ENCODE measurements around the gene CRYBA4.
A peak's percentile ranks its signal among the peaks of the same experiment; 100 is the strongest.

GRCh38 chr22:26642465-26643417 is 21.0 kb downstream of the CRYBA4 start:
- TF ChIP-seq YY1 (IDR thresholded peaks at IDR 0.05), result no peak
- no peak for TF ChIP-seq SP1 (IDR thresholded peaks at IDR 0.05)
- TF ChIP-seq NR2F2 (IDR thresholded peaks at IDR 0.05), result no peak
- TF ChIP-seq CTCF (IDR thresholded peaks at IDR 0.05; ENCODE audit: low read depth, low read length, missing input control), result no peak
- TF ChIP-seq REST (IDR thresholded peaks at IDR 0.05), result no peak
- no peak for TF ChIP-seq MAX (IDR thresholded peaks at IDR 0.05)
- no peak for TF ChIP-seq ATF3 (IDR thresholded peaks at IDR 0.05)
- no peak for TF ChIP-seq TAF1 (conservative IDR thresholded peaks at IDR 0.05)
- no peak for TF ChIP-seq RXRA (IDR thresholded peaks at IDR 0.05)
- TF ChIP-seq FOXA1 (IDR thresholded peaks at IDR 0.05), result no peak
- TF ChIP-seq RAD21 (IDR thresholded peaks at IDR 0.05), result peak in 1 of 2 donors; percentile 6
- no peak for TF ChIP-seq JUND (IDR thresholded peaks at IDR 0.05)
- TF ChIP-seq EGR1 (IDR thresholded peaks at IDR 0.05; ENCODE audit: low read depth in 2 of 2), result no peak
- TF ChIP-seq HNF4G (IDR thresholded peaks at IDR 0.05), result no peak

Data from liver (tissue), 3 donors.